Smooth muscle cell (in vitro differentiated cells): ENCODE results near the gene ETFRF1. TPM values are rescaled to one million over a fixed set of nuclear protein-coding genes. Genes with fewer than 3 reads are reported as not detected.

Experiments used
- DNase-seq: peaks from one replicate; lab custom pipeline; 2025; ENCODE audit not compliant: unreplicated experiment; lab: John Stamatoyannopoulos, UW
- H2AFZ ChIP-seq: fragments of 200-600 bp; sonication (generic); 2 replicates; pipeline ENCODE4 v1.6.0; 2016; ENCODE audit warnings: antibody characterized with exemption, low read depth, mild to moderate bottlenecking
- H3F3A ChIP-seq: fragments of 200-600 bp; sonication (generic); 2 replicates; pipeline ENCODE4 v1.6.0; 2017; ENCODE audit warnings: antibody characterized with exemption, low read depth
- H3K27ac ChIP-seq: fragments of 200-600 bp; sonication (generic); 2 replicates; pipeline ENCODE4 v1.5.1; 2016; ENCODE audit warnings: low read depth, mild to moderate bottlenecking
- H3K27me3 ChIP-seq: fragments of 200-600 bp; sonication (generic); 2 replicates; pipeline ENCODE4 v1.6.1; 2016; ENCODE audit warnings: low read depth, mild to moderate bottlenecking
- H3K36me3 ChIP-seq: fragments of 200-600 bp; sonication (generic); 2 replicates; pipeline ENCODE4 v1.5.1; 2016; ENCODE audit warnings: low read depth
- H3K4me1 ChIP-seq: fragments of 200-600 bp; sonication (generic); 2 replicates; pipeline ENCODE4 v1.5.1; 2016; ENCODE audit warnings: low read depth
- H3K4me2 ChIP-seq: fragments of 200-600 bp; sonication (generic); 2 replicates; pipeline ENCODE4 v1.6.0; 2016; ENCODE audit warnings: mild to moderate bottlenecking
- H3K4me3 ChIP-seq: fragments of 200-600 bp; sonication (generic); 2 replicates; pipeline ENCODE4 v1.5.1; 2016; ENCODE audit warnings: mild to moderate bottlenecking
- H3K79me2 ChIP-seq: fragments of 200-600 bp; sonication (generic); 2 replicates; pipeline ENCODE4 v1.6.0; 2016; ENCODE audit warnings: low read depth, mild to moderate bottlenecking
- H3K9ac ChIP-seq: fragments of 200-600 bp; sonication (generic); 2 replicates; pipeline ENCODE4 v1.6.0; 2016; ENCODE audit warnings: low read depth
- H3K9me3 ChIP-seq: fragments of 200-600 bp; sonication (generic); replicated peaks from 2 replicates; pipeline ENCODE4 v1.5.1; 2016; ENCODE audit warnings: low read depth
- H4K20me1 ChIP-seq: fragments of 200-600 bp; sonication (generic); 2 replicates; pipeline ENCODE4 v1.6.0; 2016; ENCODE audit warnings: low read depth
- WGBS: methylation state at CpG from one replicate; pipeline ENCODE4 v1.1.7; 2016; ENCODE audit warnings: low lambda C conversion rate; 5-methylcytosine and 5-hydroxymethylcytosine counted together
- polyA plus RNA-seq: library from polyadenylated mRNA; unstranded; fragments of >200 nt; fragmentation: Nextera tagmentation; extraction: Ambion mirVana; gene quantifications from 2 replicates; pipeline ENCODE4 v1.2.1, GENCODE V29; 2016
- total RNA-seq: library from RNA; depleted of rRNA; stranded (reverse); fragments of >200 nt; gene quantifications from 2 replicates; pipeline ENCODE4 v1.2.3, GENCODE V29; 2014
- TF ChIP-seq, protein P1 (sequence below): fragments of 200-600 bp; sonication (generic); IDR thresholded peaks from 2 replicates; pipeline ENCODE4 v1.5.1; 2017; ENCODE audit warnings: borderline replicate concordance, mild to moderate bottlenecking, antibody characterized with exemption; ENCODE audit not compliant: insufficient read depth, poor library complexity, severe bottlenecking

The ETFRF1 gene
- total and polyA plus RNA-seq, 2 experiments from 2014 or later, result 11.2 to 20.4 TPM

DNA sequence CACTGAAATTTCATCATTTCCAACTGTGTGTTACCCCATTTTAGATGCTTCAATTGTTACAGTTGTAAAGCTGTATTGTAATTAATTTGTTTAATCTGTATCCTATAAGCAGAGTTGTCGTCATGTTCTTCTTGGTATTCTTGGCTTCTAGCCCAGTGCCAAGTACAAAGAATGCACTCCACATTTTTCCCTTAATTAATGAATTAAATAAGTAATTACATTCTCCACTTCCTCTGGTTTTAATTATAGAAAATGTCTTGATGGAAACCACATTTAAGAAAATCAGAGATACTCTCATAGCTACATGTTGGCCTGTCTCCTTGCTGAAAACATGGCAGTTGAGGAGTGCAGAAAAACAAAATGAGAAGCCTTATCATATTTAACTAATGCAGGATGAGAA is 823 bp upstream of the ETFRF1 start:
- H3K9me3 ChIP-seq, result no peaks in the 10 kb centered on the region
- no peaks in the 10 kb centered on the region for H3K4me1 ChIP-seq
- 82% methylated on average over 1 of the region's 1 CpG for WGBS
- H3F3A ChIP-seq, result no peaks in the 10 kb centered on the region
- H3K4me2 ChIP-seq, result peak overlapping the region; percentile 88
- peak overlapping the region; percentile 79 for H2AFZ ChIP-seq
- no peaks in the 10 kb centered on the region for H3K27me3 ChIP-seq
- peak overlapping the region; percentile 83 for H3K9ac ChIP-seq
- peak overlapping the region; percentile 79 for H3K4me3 ChIP-seq
- H3K36me3 ChIP-seq, result no peaks in the 10 kb centered on the region
- TF ChIP-seq, protein P1, sequence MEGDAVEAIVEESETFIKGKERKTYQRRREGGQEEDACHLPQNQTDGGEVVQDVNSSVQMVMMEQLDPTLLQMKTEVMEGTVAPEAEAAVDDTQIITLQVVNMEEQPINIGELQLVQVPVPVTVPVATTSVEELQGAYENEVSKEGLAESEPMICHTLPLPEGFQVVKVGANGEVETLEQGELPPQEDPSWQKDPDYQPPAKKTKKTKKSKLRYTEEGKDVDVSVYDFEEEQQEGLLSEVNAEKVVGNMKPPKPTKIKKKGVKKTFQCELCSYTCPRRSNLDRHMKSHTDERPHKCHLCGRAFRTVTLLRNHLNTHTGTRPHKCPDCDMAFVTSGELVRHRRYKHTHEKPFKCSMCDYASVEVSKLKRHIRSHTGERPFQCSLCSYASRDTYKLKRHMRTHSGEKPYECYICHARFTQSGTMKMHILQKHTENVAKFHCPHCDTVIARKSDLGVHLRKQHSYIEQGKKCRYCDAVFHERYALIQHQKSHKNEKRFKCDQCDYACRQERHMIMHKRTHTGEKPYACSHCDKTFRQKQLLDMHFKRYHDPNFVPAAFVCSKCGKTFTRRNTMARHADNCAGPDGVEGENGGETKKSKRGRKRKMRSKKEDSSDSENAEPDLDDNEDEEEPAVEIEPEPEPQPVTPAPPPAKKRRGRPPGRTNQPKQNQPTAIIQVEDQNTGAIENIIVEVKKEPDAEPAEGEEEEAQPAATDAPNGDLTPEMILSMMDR, result no peak
- no peaks in the 10 kb centered on the region for H4K20me1 ChIP-seq
- H3K27ac ChIP-seq, result peak overlapping the region; percentile 75
- H3K79me2 ChIP-seq, result no peaks in the 10 kb centered on the region
- no peak for DNase-seq

DNA sequence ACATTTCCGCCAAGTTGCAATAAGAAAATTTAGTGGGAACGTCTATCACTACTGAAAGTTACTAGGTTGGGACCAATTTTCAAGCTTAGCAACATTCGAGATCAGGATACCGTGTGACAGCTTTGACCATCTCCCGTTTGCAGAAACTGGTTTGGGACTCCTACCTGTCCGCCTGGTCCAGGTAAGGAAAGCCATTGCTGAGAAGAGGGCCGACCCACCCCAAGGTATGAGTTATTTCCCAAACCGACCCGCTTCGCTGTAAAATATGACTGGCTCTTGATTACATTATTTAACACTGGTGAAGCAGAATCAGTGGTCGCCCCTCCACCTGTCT is 348 bp upstream of the ETFRF1 start:
- H2AFZ ChIP-seq, result peak overlapping the region; percentile 79
- no peaks in the 10 kb centered on the region for H3K4me1 ChIP-seq
- H3K4me3 ChIP-seq, result peak overlapping the region; percentile 79
- H3K9me3 ChIP-seq, result no peaks in the 10 kb centered on the region
- peak overlapping the region; percentile 88 for H3K4me2 ChIP-seq
- H3K27ac ChIP-seq, result peak overlapping the region; percentile 75
- H3K27me3 ChIP-seq, result no peaks in the 10 kb centered on the region
- H3K9ac ChIP-seq, result peak overlapping the region; percentile 83
- TF ChIP-seq, protein P1, result no peak
- 22% methylated on average over 11 of the region's 11 CpGs for WGBS
- H4K20me1 ChIP-seq, result no peaks in the 10 kb centered on the region
- DNase-seq, result no peak
- no peaks in the 10 kb centered on the region for H3K36me3 ChIP-seq
- H3K79me2 ChIP-seq, result no peaks in the 10 kb centered on the region
- H3F3A ChIP-seq, result no peaks in the 10 kb centered on the region

DNA sequence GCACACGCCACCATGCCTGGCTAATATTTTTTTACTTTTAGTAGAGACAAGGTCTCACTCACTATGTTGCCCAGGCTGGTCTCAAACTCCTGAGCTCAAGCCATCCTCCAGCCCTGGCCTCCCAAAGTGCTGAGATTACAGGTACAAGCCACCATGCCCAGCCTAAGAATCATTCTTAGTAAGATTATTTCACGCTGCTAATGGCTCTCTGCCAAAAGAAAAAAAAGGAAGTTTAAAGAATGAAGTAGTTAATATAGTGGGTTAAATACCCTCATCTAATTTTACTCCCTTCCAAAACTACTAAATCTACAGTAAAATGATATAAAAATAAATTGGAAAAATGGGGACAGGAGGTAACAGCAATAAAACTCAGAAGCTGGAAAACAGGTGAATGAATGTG is 2.6 kb downstream of the ETFRF1 start:
- H3K27me3 ChIP-seq, result no peaks in the 10 kb centered on the region
- H3K27ac ChIP-seq, result no peak overlapping the region
- DNase-seq, result no peak
- TF ChIP-seq, protein P1, result no peak
- H3F3A ChIP-seq, result no peaks in the 10 kb centered on the region
- H3K36me3 ChIP-seq, result no peaks in the 10 kb centered on the region
- H3K79me2 ChIP-seq, result no peaks in the 10 kb centered on the region
- WGBS, result 94% methylated on average over 2 of the region's 2 CpGs
- no peaks in the 10 kb centered on the region for H3K9me3 ChIP-seq
- no peak overlapping the region for H2AFZ ChIP-seq
- no peak overlapping the region for H3K4me2 ChIP-seq
- H3K4me3 ChIP-seq, result no peak overlapping the region
- no peaks in the 10 kb centered on the region for H4K20me1 ChIP-seq
- no peaks in the 10 kb centered on the region for H3K4me1 ChIP-seq
- H3K9ac ChIP-seq, result no peak overlapping the region

DNA sequence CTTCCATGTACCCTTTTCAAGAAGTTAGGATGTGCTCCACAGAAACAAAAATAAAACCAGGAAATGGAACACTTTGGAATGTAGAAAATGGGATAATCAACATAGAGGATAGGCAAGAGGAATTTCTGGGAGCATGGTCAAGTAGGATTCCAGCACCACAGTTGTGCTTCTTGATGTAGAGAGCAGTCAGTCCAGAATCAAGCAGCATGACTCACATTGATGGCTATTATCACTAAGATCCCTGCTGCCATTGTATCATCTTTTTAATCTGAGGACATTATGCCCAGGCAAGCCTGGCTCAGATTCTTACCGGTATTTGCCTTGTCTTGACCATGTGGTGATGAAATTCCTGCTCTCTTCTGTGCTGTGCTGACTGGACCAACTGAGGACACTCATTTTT is 5.7 kb downstream of the ETFRF1 start:
- no peak overlapping the region for H3K9ac ChIP-seq
- H3K4me2 ChIP-seq, result no peak overlapping the region
- WGBS, result 89% methylated on average over 1 of the region's 1 CpG
- TF ChIP-seq, protein P1, result no peak
- H3K4me3 ChIP-seq, result no peak overlapping the region
- no peak overlapping the region for H3K27ac ChIP-seq
- no peaks in the 10 kb centered on the region for H3K4me1 ChIP-seq
- no peak for DNase-seq
- H2AFZ ChIP-seq, result no peak overlapping the region
- H4K20me1 ChIP-seq, result peaks cover 6% of the 10 kb centered on the region
- H3K36me3 ChIP-seq, result no peaks in the 10 kb centered on the region
- no peaks in the 10 kb centered on the region for H3K79me2 ChIP-seq
- no peaks in the 10 kb centered on the region for H3K27me3 ChIP-seq
- H3F3A ChIP-seq, result no peaks in the 10 kb centered on the region
- H3K9me3 ChIP-seq, result no peaks in the 10 kb centered on the region
